Endometrium (tissue), 2 donors: Measurements from ENCODE around the gene LPCAT1.

Experiments used
- FAIRE-seq: peaks from 2 replicates; lab custom pipeline; 2012; peaks lifted over from hg19 to GRCh38; lab: Jason Lieb, UNC
- donor health status: control.
- donor health status: control.

LPCAT1 gene

GRCh38 chr5:1421521-1422341, 102.0 kb downstream of the LPCAT1 start:
- no peak for FAIRE-seq

- no peak for FAIRE-seq
Measured at GRCh38 chr5:1420211-1421195, 103.3 kb downstream of the LPCAT1 start.

- no peak for FAIRE-seq
Measured at GRCh38 chr5:1419476-1420210, 104.1 kb downstream of the LPCAT1 start.

- FAIRE-seq = no peak
Measured at GRCh38 chr5:1418921-1419280, 104.9 kb downstream of the LPCAT1 start.

GRCh38 chr5:1418238-1418920, 105.4 kb downstream of the LPCAT1 start:
- no peak for FAIRE-seq

GRCh38 chr5:1417586-1418225, 106.1 kb downstream of the LPCAT1 start:
- FAIRE-seq = no peak

- FAIRE-seq = no peak
Measured at GRCh38 chr5:1416856-1417469, 106.8 kb downstream of the LPCAT1 start.

GRCh38 chr5:1415626-1416360, 108.0 kb downstream of the LPCAT1 start:
- FAIRE-seq = no peak

GRCh38 chr5:1415059-1415425, 108.7 kb downstream of the LPCAT1 start:
- no peak for FAIRE-seq

GRCh38 chr5:1414311-1415058, 109.3 kb downstream of the LPCAT1 start:
- FAIRE-seq = no peak

GRCh38 chr5:1413611-1414241, 110.0 kb downstream of the LPCAT1 start:
- no peak for FAIRE-seq

GRCh38 chr5:1413211-1413610, 110.5 kb downstream of the LPCAT1 start:
- no peak for FAIRE-seq

GRCh38 chr5:1412621-1413020, 111.1 kb downstream of the LPCAT1 start:
- FAIRE-seq = no peak

GRCh38 chr5:1412163-1412562, 111.6 kb downstream of the LPCAT1 start:
- FAIRE-seq = no peak
